Fibroblast of lung (primary cell): ENCODE data around the gene MTOR. TPM values are rescaled to one million over a fixed set of nuclear protein-coding genes. Genes with fewer than 3 reads are reported as not detected.

Source experiments
- DNase-seq, 2 donors: peaks; one replicate each; pipeline versions ENCODE4 v3.0.0 to v3.0.0-alpha.2; 2010; ENCODE audit warnings: low read depth in 2 of 2
- H2AFZ ChIP-seq: 2 replicates; pipeline ENCODE4 v1.5.1; 2012; ENCODE audit warnings: low read length, control low read depth, inconsistent platforms
- H3K27ac ChIP-seq: 2 replicates; pipeline ENCODE4 v1.5.1; 2011; ENCODE audit warnings: low read length, control low read depth; ENCODE audit not compliant: insufficient read depth
- H3K27me3 ChIP-seq: 2 replicates; pipeline ENCODE4 v1.5.1; 2011; ENCODE audit warnings: mild to moderate bottlenecking, low read length; ENCODE audit not compliant: control insufficient read depth, insufficient read depth
- H3K36me3 ChIP-seq: 2 replicates; pipeline ENCODE4 v1.5.1; 2011; ENCODE audit warnings: low read length; ENCODE audit not compliant: control insufficient read depth, insufficient read depth
- H3K4me1 ChIP-seq: 2 replicates; pipeline ENCODE4 v1.5.1; 2011; ENCODE audit warnings: low read length; ENCODE audit not compliant: control insufficient read depth, insufficient read depth; ENCODE audit errors: extremely low read depth
- H3K4me2 ChIP-seq: 2 replicates; pipeline ENCODE4 v1.5.1; 2011; ENCODE audit warnings: low read length, control low read depth; ENCODE audit not compliant: insufficient read depth; ENCODE audit errors: extremely low read depth
- H3K4me3 ChIP-seq, 4 experiments: fragments of 200-600 bp in 1 of 4; sonication (generic) in 1 of 4; replicated peaks in 1 of 4; 2 replicates each; pipeline ENCODE4 v1.5.1; 2011 to 2016; ENCODE audit warnings: low read length in 4 of 4, low read depth in 3 of 4, mild to moderate bottlenecking in 3 of 4, control low read depth in 2 of 4, inconsistent platforms in 1 of 4, mixed read lengths in 1 of 4; ENCODE audit not compliant: insufficient read depth in 1 of 4; ENCODE audit errors: control extremely low read depth in 1 of 4
- H3K79me2 ChIP-seq: 2 replicates; pipeline ENCODE4 v1.5.1; 2012; ENCODE audit warnings: mild to moderate bottlenecking, low read length, inconsistent platforms; ENCODE audit not compliant: control insufficient read depth, insufficient read depth
- H3K9ac ChIP-seq: 2 replicates; pipeline ENCODE4 v1.5.1; 2011; ENCODE audit warnings: mild to moderate bottlenecking, low read length, control low read depth; ENCODE audit not compliant: insufficient read depth
- H3K9me3 ChIP-seq: 2 replicates; pipeline ENCODE4 v1.5.1; 2012; ENCODE audit warnings: low read depth, low read length; ENCODE audit not compliant: control insufficient read depth, insufficient read depth
- H4K20me1 ChIP-seq: 2 replicates; pipeline ENCODE4 v1.5.1; 2011; ENCODE audit warnings: low read length; ENCODE audit not compliant: control insufficient read depth, insufficient read depth; ENCODE audit errors: extremely low read depth
- CTCF ChIP-seq, 2 donors: IDR thresholded peaks in 1 of 2; conservative IDR thresholded peaks in 1 of 2; 1 replicate in 1 of 2; 2 replicates in 1 of 2; pipeline ENCODE4 v1.5.1; 2011 to 2012; ENCODE audit warnings: low read length in 2 of 2, control low read depth in 1 of 2, inconsistent platforms in 1 of 2, low read depth in 1 of 2, mild to moderate bottlenecking in 1 of 2
- EZH2 ChIP-seq: IDR thresholded peaks from 2 replicates; pipeline ENCODE4 v1.5.1; 2012; ENCODE audit warnings: low read length, control low read depth, mild to moderate bottlenecking; ENCODE audit errors: missing control alignments
- polyA plus RNA-seq, 2 donors: library from polyadenylated mRNA; depleted of rRNA in 1 of 2; stranded (reverse) in 1 of 2; unstranded in 1 of 2; fragments of >200 nt; gene quantifications; 2 replicates each; pipeline ENCODE4 v1.2.1, GENCODE V29; 2011 to 2012; ENCODE audit warnings: missing spikeins in 1 of 2
- total RNA-seq: library from RNA; depleted of rRNA; stranded (reverse); fragments of >200 nt; gene quantifications from 2 replicates; pipeline ENCODE4 v1.2.1, GENCODE V29; 2014

Gene MTOR
- total and polyA plus RNA-seq, 2 donors (not counting 1 experiment from before 2014, with no cell fraction given), result 20.2 to 36.2 TPM

GRCh38 chr1:11158720-11159321, 103.5 kb downstream of the MTOR start:
- Histone ChIP-seq H3K27me3 (no peaks in the 10 kb centered on the region), H2AFZ (no peak overlapping the region), H3K27ac (peak overlapping the region; percentile 83), H3K4me1 (peaks cover 14% of the 10 kb centered on the region), H3K36me3 (no peaks in the 10 kb centered on the region), H3K4me2 (peak overlapping the region; percentile 69), H3K9ac (no peak overlapping the region), H3K79me2 (no peaks in the 10 kb centered on the region), H4K20me1 (no peaks in the 10 kb centered on the region), H3K9me3 (no peaks in the 10 kb centered on the region), H3K4me3 (no peak overlapping the region)
- DNase-seq, result peak; percentile 96 to 98
- TF ChIP-seq CTCF (conservative IDR thresholded peaks at IDR 0.05 in 1 of 2, IDR thresholded peaks at IDR 0.05 in 1 of 2; ENCODE audit: low read depth in 1 of 2, low read length in 2 of 2), result no peak
- TF ChIP-seq EZH2, result no peak

GRCh38 chr1:11158291-11158690, 104.1 kb downstream of the MTOR start:
- H3K9ac ChIP-seq, result no peak overlapping the region
- TF ChIP-seq CTCF (conservative IDR thresholded peaks at IDR 0.05 in 1 of 2, IDR thresholded peaks at IDR 0.05 in 1 of 2; ENCODE audit: low read depth in 1 of 2, low read length in 2 of 2), result peak in 1 of 2 donors; percentile 19
- TF ChIP-seq EZH2, result no peak
- no peaks in the 10 kb centered on the region for H3K79me2 ChIP-seq
- H3K4me3 ChIP-seq, result peak overlapping the region in 1 of 4 experiments; percentile 26
- peaks cover 14% of the 10 kb centered on the region for H3K4me1 ChIP-seq
- no peaks in the 10 kb centered on the region for H4K20me1 ChIP-seq
- DNase-seq, result no peak
- no peaks in the 10 kb centered on the region for H3K27me3 ChIP-seq
- no peak overlapping the region for H2AFZ ChIP-seq
- H3K9me3 ChIP-seq, result no peaks in the 10 kb centered on the region
- peak overlapping the region; percentile 83 for H3K27ac ChIP-seq
- peak overlapping the region; percentile 69 for H3K4me2 ChIP-seq
- no peaks in the 10 kb centered on the region for H3K36me3 ChIP-seq

GRCh38 chr1:11157867-11158266, 104.5 kb downstream of the MTOR start:
- Histone ChIP-seq H3K27me3 (no peaks in the 10 kb centered on the region), H3K9ac (no peak overlapping the region), H3K79me2 (no peaks in the 10 kb centered on the region), H3K27ac (peak overlapping the region; percentile 83), H3K9me3 (no peaks in the 10 kb centered on the region), H2AFZ (no peak overlapping the region), H3K4me3 (peak overlapping the region in 1 of 4 experiments; percentile 26), H3K4me1 (peaks cover 14% of the 10 kb centered on the region), H4K20me1 (no peaks in the 10 kb centered on the region), H3K36me3 (no peaks in the 10 kb centered on the region), H3K4me2 (no peak overlapping the region)
- DNase-seq, result peak; percentile 45 to 89
- TF ChIP-seq CTCF (conservative IDR thresholded peaks at IDR 0.05 in 1 of 2, IDR thresholded peaks at IDR 0.05 in 1 of 2; ENCODE audit: low read depth in 1 of 2, low read length in 2 of 2) (no peak), EZH2 (no peak)
